HG03097 (cell line): Measurements from ENCODE around the gene MRPL21.
"Not testable (repeated sequence)": the region's sequence is repeated elsewhere in the genome, so short reads cannot be mapped to it uniquely, and the experiment has no call there.

Experiments
- ATAC-seq: cut with Tn5 transposase; IDR thresholded peaks from one replicate; pipeline ENCODE4 v1.9.1; 2021; ENCODE audit not compliant: unreplicated experiment, low FRiP score

Gene MRPL21

DNA sequence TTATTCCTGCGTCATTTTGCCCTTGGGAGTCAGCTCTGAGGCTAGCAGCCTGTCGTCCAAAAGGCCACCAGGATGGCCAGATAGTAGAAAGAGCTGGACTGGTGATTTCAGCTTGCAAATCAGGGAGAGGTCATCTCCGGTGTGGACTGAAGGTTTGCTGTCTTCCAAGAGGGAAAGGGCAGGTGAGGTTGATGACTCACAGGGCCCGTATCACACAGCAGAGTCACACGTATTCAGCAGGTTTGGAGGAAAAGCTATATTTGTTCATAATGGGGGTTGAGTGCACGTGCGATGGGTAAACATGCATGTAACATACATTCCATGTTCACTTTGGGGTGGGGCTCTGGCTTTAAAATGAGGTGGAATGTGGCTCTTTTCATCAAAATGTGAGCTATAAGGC lies 25.6 kb downstream of the MRPL21 start:
- no peak for ATAC-seq

GRCh38 chr11:68872216-68873003 lies 31.2 kb downstream of the MRPL21 start:
- no peak for ATAC-seq

DNA sequence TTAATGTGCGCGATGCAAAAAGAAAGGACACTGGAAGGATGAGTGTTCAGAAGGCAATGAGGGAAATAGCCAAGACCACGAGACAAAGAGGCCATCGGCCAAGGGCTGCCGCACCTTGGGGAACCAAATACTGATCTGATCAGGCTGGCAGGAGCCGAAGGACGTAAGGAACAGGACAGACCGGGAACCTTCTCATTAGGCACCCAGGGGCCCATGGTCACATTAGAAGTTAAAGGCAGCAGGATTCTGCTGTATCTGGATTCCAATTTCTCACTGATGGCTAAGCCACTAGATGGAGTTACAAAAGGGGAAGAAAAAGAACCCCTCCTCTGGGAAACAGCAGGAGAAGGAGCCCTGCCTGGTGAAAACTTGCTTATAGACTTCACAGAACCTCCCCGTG lies 33.2 kb downstream of the MRPL21 start:
- ATAC-seq: no peak

GRCh38 chr11:68868221-68868835 lies 35.3 kb downstream of the MRPL21 start:
- ATAC-seq: no peak

DNA sequence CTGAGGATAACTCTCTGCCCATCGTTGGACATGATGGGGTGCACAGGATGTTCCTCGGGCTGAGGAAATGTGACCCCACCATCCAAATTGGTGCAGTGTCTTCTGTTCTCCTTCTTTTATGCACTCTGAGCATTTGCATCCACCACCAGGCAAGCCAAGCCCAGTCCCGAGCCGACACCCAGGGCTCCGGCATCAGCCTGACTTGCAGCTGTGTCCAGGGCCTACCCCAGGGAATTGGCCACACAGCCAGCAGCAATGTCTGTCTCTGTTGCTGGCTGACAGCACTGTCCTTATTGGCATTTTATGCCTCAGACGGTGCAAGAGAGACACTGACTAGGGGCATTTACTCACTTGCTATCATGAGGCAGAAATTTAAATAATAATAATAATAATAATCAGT lies 36.6 kb downstream of the MRPL21 start:
- ATAC-seq: no peak

DNA sequence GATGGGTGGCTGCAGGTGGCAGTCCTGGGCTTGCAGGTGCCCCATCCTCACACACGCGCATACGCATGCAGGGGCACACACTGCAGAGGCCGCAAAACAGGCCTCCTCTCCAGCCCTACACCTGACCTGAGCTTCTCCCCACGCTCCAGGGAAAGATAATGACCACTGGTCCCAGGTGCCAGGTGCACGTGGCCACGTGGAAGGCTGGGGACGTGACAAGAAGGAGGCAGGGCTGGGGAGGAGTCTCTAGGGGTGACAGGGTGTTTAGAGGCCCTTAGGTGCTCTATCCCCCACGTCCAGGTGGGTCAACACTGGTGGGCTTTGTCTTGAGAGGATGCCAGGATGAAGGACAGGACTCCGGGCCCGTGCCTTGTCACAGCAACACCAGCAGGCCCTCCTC lies 38.4 kb downstream of the MRPL21 start:
- no peak for ATAC-seq

- no peak for ATAC-seq
Measured at GRCh38 chr11:68863553-68864265, 39.9 kb downstream of the MRPL21 start.

DNA sequence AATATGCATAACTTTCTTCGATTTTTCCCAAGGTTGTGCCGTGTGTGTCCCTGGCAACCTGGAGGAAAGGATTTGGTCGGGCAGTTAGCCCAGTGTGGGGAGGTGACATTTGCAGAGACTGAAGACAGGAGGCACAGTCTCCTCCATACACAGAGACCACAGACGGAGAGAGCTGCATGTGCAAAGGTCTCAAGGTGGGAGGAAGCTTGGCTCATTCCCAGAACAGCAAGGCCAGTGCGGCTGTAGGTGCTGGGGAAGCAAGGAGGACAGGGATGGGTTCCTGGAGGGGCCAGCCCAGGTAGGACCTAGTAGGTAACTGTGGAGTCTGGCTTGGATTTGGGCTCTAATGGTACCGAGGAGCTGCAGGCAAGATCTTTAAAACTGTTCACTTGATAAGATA lies 41.2 kb downstream of the MRPL21 start:
- no peak for ATAC-seq

GRCh38 chr11:68859123-68859522 lies 44.5 kb downstream of the MRPL21 start:
- ATAC-seq: no peak

GRCh38 chr11:68857037-68857586 lies 46.5 kb downstream of the MRPL21 start:
- no peak for ATAC-seq

DNA sequence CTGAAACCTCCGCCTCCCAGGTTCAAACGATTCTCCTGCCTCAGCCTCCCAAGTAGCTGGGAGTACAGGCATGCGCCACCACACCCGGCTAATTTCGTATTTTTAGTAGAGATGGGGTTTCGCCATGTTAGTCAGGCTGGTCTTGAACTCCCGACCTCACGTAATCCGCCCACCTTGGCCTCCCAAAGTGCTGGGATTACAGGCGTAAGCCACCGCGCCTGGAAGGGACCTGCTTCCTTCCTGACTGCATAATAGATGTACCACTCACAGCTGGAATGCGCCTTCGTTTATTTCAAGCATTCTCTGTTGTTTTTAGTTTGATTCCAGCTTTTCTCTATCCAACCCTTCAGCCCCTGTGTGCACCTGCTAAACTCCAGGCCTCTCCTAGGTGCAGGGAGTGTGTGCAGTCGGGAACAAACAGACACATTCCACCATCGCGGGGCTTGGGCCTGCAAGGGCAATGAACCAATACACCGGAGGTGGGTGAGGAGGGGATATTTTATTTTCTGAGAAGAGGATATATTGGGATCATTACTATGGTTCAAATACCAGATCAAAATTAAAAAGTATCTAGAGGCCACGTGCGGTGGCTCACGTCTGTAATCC lies 47.1 kb downstream of the MRPL21 start:
- ATAC-seq: not testable (repeated sequence)

DNA sequence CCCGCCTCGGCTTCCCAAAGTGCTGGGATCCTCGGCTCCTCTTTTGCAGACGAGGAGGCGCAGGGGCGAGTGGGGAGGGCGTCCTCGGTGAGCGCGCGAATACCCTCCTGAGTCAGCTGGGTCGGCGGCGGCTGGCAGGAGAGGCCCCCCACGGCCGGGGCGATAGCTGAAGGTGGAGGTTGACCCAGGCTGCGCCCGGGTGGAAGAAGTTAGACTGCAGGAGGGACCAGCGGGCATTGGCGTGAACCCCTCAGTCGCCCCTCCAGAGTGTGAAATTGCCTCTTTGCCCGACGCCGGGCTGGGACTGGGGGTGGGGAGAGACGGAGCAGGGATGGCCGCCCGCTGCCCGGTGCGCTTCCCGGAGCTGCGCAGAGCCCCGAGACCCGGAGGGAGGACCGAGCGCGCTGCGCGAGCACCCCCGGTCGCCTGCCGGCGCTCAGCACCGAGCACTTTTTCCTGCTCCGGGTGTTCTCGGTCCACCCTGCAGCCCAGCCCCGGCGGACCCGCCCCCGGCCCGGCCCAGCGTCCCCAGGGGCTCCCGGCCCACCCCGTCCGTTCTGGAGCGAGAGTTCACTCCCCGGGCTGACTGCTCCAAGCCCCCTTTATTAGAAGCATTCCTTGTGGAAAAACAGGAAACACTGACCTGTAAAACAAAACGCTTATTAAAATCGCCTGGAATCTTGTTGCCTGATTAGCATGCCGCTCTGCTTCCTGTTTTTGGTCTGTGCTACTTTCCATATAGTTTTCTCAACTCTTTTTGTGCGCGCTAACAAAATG lies 48.2 kb downstream of the MRPL21 start:
- ATAC-seq: no peak

DNA sequence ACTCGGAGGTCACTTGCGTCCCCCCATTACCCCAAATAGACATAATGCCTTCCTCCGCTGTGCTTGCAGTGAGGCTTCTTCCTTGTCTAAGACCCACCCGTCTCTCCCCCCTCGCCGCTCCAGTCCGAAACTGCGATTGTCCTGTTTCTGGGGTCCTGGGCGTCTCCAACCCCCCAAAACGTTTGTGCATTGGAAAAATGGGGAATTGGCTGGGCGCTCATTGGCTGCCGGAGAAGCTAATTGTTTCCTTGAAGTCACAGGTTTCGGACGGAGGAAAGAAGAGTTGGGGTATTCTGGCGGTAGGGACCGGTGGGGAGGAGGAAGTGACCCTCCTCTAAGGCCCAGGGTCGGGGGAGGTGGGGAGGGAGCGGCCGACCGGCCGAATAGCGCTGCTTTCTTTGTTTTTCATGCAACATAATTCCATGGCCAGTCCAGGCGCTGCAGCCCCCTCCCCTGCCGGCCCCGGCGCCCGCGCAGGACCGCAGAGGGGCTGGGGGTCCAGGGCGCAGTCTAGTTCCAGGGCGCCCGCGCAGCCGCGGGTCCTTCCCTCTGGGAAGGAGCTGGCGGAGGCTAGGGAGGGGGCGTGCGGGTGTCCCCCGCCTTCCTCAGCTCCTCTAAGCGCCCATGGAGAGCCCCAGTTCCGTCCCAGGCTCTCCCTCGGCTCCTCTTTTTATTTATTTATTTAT lies 49.2 kb downstream of the MRPL21 start:
- no peak for ATAC-seq

GRCh38 chr11:68852628-68853027 lies 51.0 kb downstream of the MRPL21 start:
- no peak for ATAC-seq

GRCh38 chr11:68848429-68848828 lies 55.2 kb downstream of the MRPL21 start:
- ATAC-seq: no peak

DNA sequence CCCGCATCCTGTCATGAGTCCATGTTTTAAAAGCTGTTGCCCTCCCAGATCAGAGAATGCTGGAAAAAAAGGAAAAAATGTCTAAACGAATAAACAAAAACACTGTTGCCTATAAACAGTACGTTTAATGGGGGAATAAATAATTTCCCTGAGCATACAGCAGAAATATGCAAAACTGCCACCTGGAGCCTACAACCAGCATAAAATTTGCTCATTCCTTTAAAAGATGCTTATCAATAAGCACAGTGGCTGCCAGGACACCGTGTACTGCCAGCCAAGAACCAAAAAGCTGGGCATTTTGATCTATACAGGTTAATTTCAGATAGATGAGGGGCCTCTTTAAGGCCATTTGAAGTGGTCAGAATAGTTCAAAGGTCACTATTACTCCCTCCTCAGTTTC lies 56.2 kb downstream of the MRPL21 start:
- ATAC-seq: no peak

GRCh38 chr11:68845351-68846002 lies 58.2 kb downstream of the MRPL21 start:
- no peak for ATAC-seq

DNA sequence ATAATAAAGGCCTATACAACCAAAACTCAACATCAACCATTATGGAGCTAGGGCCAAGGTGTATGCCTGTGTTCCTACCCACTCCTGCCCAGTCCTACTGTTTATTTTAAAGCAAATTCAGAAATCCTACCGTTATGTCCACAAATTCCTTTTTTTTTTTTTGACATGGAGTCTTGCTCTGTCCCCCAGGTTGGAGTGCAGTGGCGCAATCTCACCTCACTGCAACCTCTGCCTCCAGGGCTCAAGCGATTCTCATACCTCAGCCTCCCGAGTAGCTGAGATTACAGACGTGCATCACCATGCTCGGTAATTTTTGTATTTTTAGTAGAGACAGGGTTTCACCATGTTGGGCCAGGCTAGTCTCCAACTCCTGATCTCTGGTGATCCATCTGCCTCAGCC lies 58.8 kb downstream of the MRPL21 start:
- ATAC-seq: no peak

- no peak for ATAC-seq
Measured at GRCh38 chr11:68844376-68844775, 59.3 kb downstream of the MRPL21 start.
